NCI-H748 (cell line): ENCODE data around the gene S1PR3.

Source experiments
- DNase-seq: peaks from one replicate; lab custom pipeline; 2025; ENCODE audit not compliant: unreplicated experiment; lab: John Stamatoyannopoulos, UW

Gene S1PR3

GRCh38 chr9:89032661-89033060 is 41.4 kb downstream of the S1PR3 start:
- no peak for DNase-seq

GRCh38 chr9:89036383-89036782 is 45.1 kb downstream of the S1PR3 start:
- DNase-seq = no peak

- DNase-seq = no peak
Observed at GRCh38 chr9:89036891-89037290, 45.6 kb downstream of the S1PR3 start.

GRCh38 chr9:89037346-89037745 is 46.1 kb downstream of the S1PR3 start:
- DNase-seq = no peak

GRCh38 chr9:89037891-89038290 is 46.6 kb downstream of the S1PR3 start:
- no peak for DNase-seq

GRCh38 chr9:89038382-89039103 is 47.3 kb downstream of the S1PR3 start:
- DNase-seq = no peak

- no peak for DNase-seq
Observed at GRCh38 chr9:89039104-89039465, 47.8 kb downstream of the S1PR3 start.

GRCh38 chr9:89039664-89040063 is 48.4 kb downstream of the S1PR3 start:
- DNase-seq = no peak

- DNase-seq = no peak
Observed at GRCh38 chr9:89042984-89043383, 51.7 kb downstream of the S1PR3 start.

- DNase-seq = no peak
Observed at GRCh38 chr9:89044104-89044503, 52.8 kb downstream of the S1PR3 start.

GRCh38 chr9:89044881-89045280 is 53.6 kb downstream of the S1PR3 start:
- no peak for DNase-seq

GRCh38 chr9:89046832-89047231 is 55.6 kb downstream of the S1PR3 start:
- DNase-seq = no peak

- no peak for DNase-seq
Observed at GRCh38 chr9:89047667-89048066, 56.4 kb downstream of the S1PR3 start.

- no peak for DNase-seq
Observed at GRCh38 chr9:89048616-89049015, 57.3 kb downstream of the S1PR3 start.

- DNase-seq = no peak
Observed at GRCh38 chr9:89049646-89050045, 58.4 kb downstream of the S1PR3 start.

GRCh38 chr9:89051421-89052025 is 60.3 kb downstream of the S1PR3 start:
- DNase-seq = no peak

GRCh38 chr9:89052470-89053097 is 61.3 kb downstream of the S1PR3 start:
- DNase-seq = no peak

GRCh38 chr9:89053301-89053700 is 62.0 kb downstream of the S1PR3 start:
- DNase-seq = no peak
